OCI-LY3 (cell line): ENCODE results near the gene FAM241B.

Experiments used
- H2AFZ ChIP-seq: fragments of 200-600, 300-600 bp; shearing (Covaris generic); 2 replicates; pipeline ENCODE4 v1.6.0; 2014; ENCODE audit warnings: antibody characterized with exemption, low read depth, low read length
- H3K27ac ChIP-seq: fragments of 200-600, 300-600 bp; sonication (generic); 2 replicates; pipeline ENCODE4 v1.5.1; 2014; ENCODE audit warnings: mild to moderate bottlenecking, low read length, moderate library complexity, mixed read lengths
- H3K27me3 ChIP-seq: fragments of 200-600, 300-600 bp; sonication (generic); 2 replicates; pipeline ENCODE4 v1.6.1; 2014; ENCODE audit warnings: low read depth, low read length, mixed read lengths
- H3K36me3 ChIP-seq: fragments of 200-600, 300-600 bp; sonication (generic); replicated peaks from 2 replicates; pipeline ENCODE3; 2014; ENCODE audit warnings: low read depth, low read length, mixed read lengths
- H3K4me1 ChIP-seq: fragments of 300-600, 200-600 bp; sonication (generic); 2 replicates; pipeline ENCODE4 v1.6.1; 2014; ENCODE audit warnings: low read length, mixed read lengths
- H3K4me2 ChIP-seq: fragments of 200-600, 300-600 bp; sonication (generic); 2 replicates; pipeline ENCODE4 v1.6.1; 2014; ENCODE audit warnings: low read length, mixed read lengths
- H3K4me3 ChIP-seq: fragments of 300-600, 200-600 bp; sonication (generic); 2 replicates; pipeline ENCODE4 v1.5.1; 2014; ENCODE audit warnings: antibody characterized with exemption, mild to moderate bottlenecking, low read length, moderate library complexity
- H3K79me2 ChIP-seq: fragments of 300-600, 200-600 bp; shearing (Covaris generic); 2 replicates; pipeline ENCODE4 v1.6.1; 2014; ENCODE audit warnings: mild to moderate bottlenecking, low read length, mixed read lengths
- H3K9ac ChIP-seq: fragments of 300-600, 200-600 bp; shearing (Covaris generic); 2 replicates; pipeline ENCODE4 v1.6.0; 2014; ENCODE audit warnings: mild to moderate bottlenecking, low read length, moderate library complexity
- H3K9me3 ChIP-seq: fragments of 200-600, 300-600 bp; shearing (Covaris generic); 2 replicates; pipeline ENCODE4 v1.6.1; 2014; ENCODE audit warnings: low read length, mixed read lengths; ENCODE audit not compliant: insufficient read depth
- H4K20me1 ChIP-seq: fragments of 200-600, 300-600 bp; sonication (generic); 2 replicates; pipeline ENCODE4 v1.6.1; 2016; ENCODE audit warnings: low read length, mixed read lengths; ENCODE audit not compliant: insufficient read depth
- CTCF ChIP-seq: fragments of 200-600, 300-600 bp; sonication (generic); IDR thresholded peaks from 2 replicates; pipeline ENCODE4 v1.5.1; 2014; ENCODE audit warnings: antibody characterized with exemption, low read length, low read depth
- EZH2phosphoT487 ChIP-seq: fragments of 200-600 bp; shearing (Covaris generic); IDR thresholded peaks from 2 replicates; pipeline ENCODE4 v1.6.1; 2018; ENCODE audit warnings: antibody characterized with exemption, mixed run types, low read depth

FAM241B gene

GRCh38 chr10:69646185-69647060, 16.4 kb downstream of the FAM241B start:
- Histone ChIP-seq H3K27me3 (no peaks in the 10 kb centered on the region), H3K79me2 (no peaks in the 10 kb centered on the region), H3K4me3 (no peak overlapping the region), H3K9me3 (no peaks in the 10 kb centered on the region), H3K4me1 (no peaks in the 10 kb centered on the region), H3K36me3 (no peaks in the 10 kb centered on the region), H4K20me1 (no peaks in the 10 kb centered on the region), H3K4me2 (no peak overlapping the region), H3K27ac (no peak overlapping the region), H2AFZ (no peak overlapping the region), H3K9ac (no peak overlapping the region)
- no peak for TF ChIP-seq EZH2phosphoT487
- no peak for TF ChIP-seq CTCF

GRCh38 chr10:69647126-69647525, 17.1 kb downstream of the FAM241B start:
- no peak for TF ChIP-seq EZH2phosphoT487
- TF ChIP-seq CTCF, result no peak
- H3K4me1 ChIP-seq, result no peaks in the 10 kb centered on the region
- no peaks in the 10 kb centered on the region for H3K79me2 ChIP-seq
- H3K27ac ChIP-seq, result no peak overlapping the region
- no peaks in the 10 kb centered on the region for H3K9me3 ChIP-seq
- H3K27me3 ChIP-seq, result no peaks in the 10 kb centered on the region
- H4K20me1 ChIP-seq, result no peaks in the 10 kb centered on the region
- no peaks in the 10 kb centered on the region for H3K36me3 ChIP-seq
- no peak overlapping the region for H3K4me2 ChIP-seq
- H2AFZ ChIP-seq, result no peak overlapping the region
- no peak overlapping the region for H3K9ac ChIP-seq
- no peak overlapping the region for H3K4me3 ChIP-seq

GRCh38 chr10:69647819-69648218, 17.8 kb downstream of the FAM241B start:
- Histone ChIP-seq H3K36me3 (no peaks in the 10 kb centered on the region), H3K4me3 (no peak overlapping the region), H3K27ac (no peak overlapping the region), H2AFZ (no peak overlapping the region), H3K4me1 (no peaks in the 10 kb centered on the region), H3K9me3 (no peaks in the 10 kb centered on the region), H3K4me2 (no peak overlapping the region), H3K79me2 (no peaks in the 10 kb centered on the region), H3K27me3 (no peaks in the 10 kb centered on the region), H3K9ac (no peak overlapping the region), H4K20me1 (no peaks in the 10 kb centered on the region)
- TF ChIP-seq CTCF (no peak), EZH2phosphoT487 (no peak)

GRCh38 chr10:69648461-69648860, 18.4 kb downstream of the FAM241B start:
- Histone ChIP-seq H3K9me3 (no peaks in the 10 kb centered on the region), H2AFZ (no peak overlapping the region), H4K20me1 (no peaks in the 10 kb centered on the region), H3K4me2 (no peak overlapping the region), H3K27me3 (no peaks in the 10 kb centered on the region), H3K9ac (no peak overlapping the region), H3K36me3 (no peaks in the 10 kb centered on the region), H3K4me1 (no peaks in the 10 kb centered on the region), H3K4me3 (no peak overlapping the region), H3K79me2 (no peaks in the 10 kb centered on the region), H3K27ac (no peak overlapping the region)
- TF ChIP-seq CTCF, result no peak
- TF ChIP-seq EZH2phosphoT487, result no peak
